GM18909 (cell line): ENCODE data around the gene BDNF.

Source experiments
- ATAC-seq: cut with Tn5 transposase; IDR thresholded peaks from one replicate; pipeline ENCODE4 v1.9.1; 2021; ENCODE audit warnings: mild to moderate bottlenecking; ENCODE audit not compliant: unreplicated experiment, poor library complexity

The BDNF gene

GRCh38 chr11:27707676-27708075 lies 7.4 kb upstream of the BDNF start:
- no peak for ATAC-seq

GRCh38 chr11:27705873-27706820 lies 5.9 kb upstream of the BDNF start:
- ATAC-seq, result peak; percentile 83

GRCh38 chr11:27703481-27703880 lies 3.2 kb upstream of the BDNF start:
- no peak for ATAC-seq

- ATAC-seq, result no peak
These were observed 2.6 kb upstream of the BDNF start for GRCh38 chr11:27702811-27703210.

GRCh38 chr11:27701355-27702105 lies 1.3 kb upstream of the BDNF start:
- ATAC-seq, result peak; percentile 46

GRCh38 chr11:27699926-27700350 lies 317 bp downstream of the BDNF start:
- no peak for ATAC-seq

- no peak for ATAC-seq
These were observed 871 bp downstream of the BDNF start for GRCh38 chr11:27699242-27699925.

- ATAC-seq, result peak; percentile 71
These were observed 1.4 kb downstream of the BDNF start for GRCh38 chr11:27698872-27699241.

- ATAC-seq, result no peak
These were observed 2.5 kb downstream of the BDNF start for GRCh38 chr11:27697679-27698275.

GRCh38 chr11:27696961-27697360 lies 3.3 kb downstream of the BDNF start:
- no peak for ATAC-seq

- no peak for ATAC-seq
These were observed 4.1 kb downstream of the BDNF start for GRCh38 chr11:27696115-27696514.

GRCh38 chr11:27694992-27695391 lies 5.3 kb downstream of the BDNF start:
- ATAC-seq, result no peak

- no peak for ATAC-seq
These were observed 6.9 kb downstream of the BDNF start for GRCh38 chr11:27693398-27693797.

- no peak for ATAC-seq
These were observed 7.5 kb downstream of the BDNF start for GRCh38 chr11:27692781-27693180.

GRCh38 chr11:27688076-27688475 lies 12.2 kb downstream of the BDNF start:
- ATAC-seq, result no peak

- no peak for ATAC-seq
These were observed 18.6 kb downstream of the BDNF start for GRCh38 chr11:27681664-27682063.

- ATAC-seq, result peak; percentile 57
These were observed 20.9 kb downstream of the BDNF start for GRCh38 chr11:27679136-27680015.

- ATAC-seq, result no peak
These were observed 22.0 kb downstream of the BDNF start for GRCh38 chr11:27678242-27678641.

GRCh38 chr11:27677108-27677507 lies 23.1 kb downstream of the BDNF start:
- ATAC-seq, result no peak
